ENCODE data around the gene SLC29A4.

- TF ChIP-seq CTCF (IDR thresholded peaks at IDR 0.05) = peak; percentile 16
- TF ChIP-seq EZH2 (IDR thresholded peaks at IDR 0.05) = no peak
Observed at GRCh38 chr7:5296015-5296610, 13.4 kb downstream of the SLC29A4 start.

All from neural progenitor cell (in vitro differentiated cells).